ENCODE results near the gene PRELID3B.

The PRELID3B gene

GRCh38 chr20:59075934-59076508, 33.4 kb upstream of the PRELID3B start:
- Histone ChIP-seq H3K27ac (ENCODE audit: low read depth in 2 of 2, low read length in 2 of 2) (no peak overlapping the region), H3K9ac (ENCODE audit: low read depth in 1 of 2, low read length in 2 of 2) (no peak overlapping the region)

GRCh38 chr20:59074456-59074855, 31.9 kb upstream of the PRELID3B start:
- H3K4me3 ChIP-seq (ENCODE audit: low read length in 2 of 2): no peak overlapping the region
- no peaks in the 10 kb centered on the region for H3K4me1 ChIP-seq (ENCODE audit: control insufficient read depth in 2 of 2, insufficient read depth in 2 of 2, low read length in 2 of 2)
- no peak overlapping the region for H3K27ac ChIP-seq (ENCODE audit: low read depth in 2 of 2, low read length in 2 of 2)
- H3K9me3 ChIP-seq (ENCODE audit: control insufficient read depth in 2 of 2, low read length in 2 of 2): no peaks in the 10 kb centered on the region
- H3K27me3 ChIP-seq (ENCODE audit: control insufficient read depth in 2 of 2, insufficient read depth in 2 of 2, low read length in 2 of 2): peaks cover 5 to 6% of the 10 kb centered on the region in 2 donors
- no peaks in the 10 kb centered on the region for H3K36me3 ChIP-seq (ENCODE audit: control insufficient read depth in 2 of 2, insufficient read depth in 2 of 2, low read length in 2 of 2)
- H3K9ac ChIP-seq (ENCODE audit: low read depth in 1 of 2, low read length in 2 of 2): no peak overlapping the region

More at GRCh38 chr20:59075934-59076508, 33.4 kb upstream of the PRELID3B start:
- no peaks in the 10 kb centered on the region for H3K9me3 ChIP-seq (ENCODE audit: control insufficient read depth in 2 of 2, low read length in 2 of 2)
- H3K4me3 ChIP-seq (ENCODE audit: low read length in 2 of 2): no peak overlapping the region
- no peaks in the 10 kb centered on the region for H3K4me1 ChIP-seq (ENCODE audit: control insufficient read depth in 2 of 2, insufficient read depth in 2 of 2, low read length in 2 of 2)
- H3K27me3 ChIP-seq (ENCODE audit: control insufficient read depth in 2 of 2, insufficient read depth in 2 of 2, low read length in 2 of 2): peaks cover 5 to 6% of the 10 kb centered on the region in 2 donors
- no peaks in the 10 kb centered on the region for H3K36me3 ChIP-seq (ENCODE audit: control insufficient read depth in 2 of 2, insufficient read depth in 2 of 2, low read length in 2 of 2)

- no peak overlapping the region for H3K4me3 ChIP-seq (ENCODE audit: low read length in 2 of 2)
- peaks cover 5 to 6% of the 10 kb centered on the region in 2 donors for H3K27me3 ChIP-seq (ENCODE audit: control insufficient read depth in 2 of 2, insufficient read depth in 2 of 2, low read length in 2 of 2)
These were observed 31.0 kb upstream of the PRELID3B start for GRCh38 chr20:59073582-59073981.

GRCh38 chr20:59071216-59071615, 28.6 kb upstream of the PRELID3B start:
- H3K9ac ChIP-seq (ENCODE audit: low read depth in 1 of 2, low read length in 2 of 2): no peak overlapping the region
- H3K27me3 ChIP-seq (ENCODE audit: control insufficient read depth in 2 of 2, insufficient read depth in 2 of 2, low read length in 2 of 2): peaks cover 3 to 5% of the 10 kb centered on the region in 2 donors
- no peak overlapping the region for H3K27ac ChIP-seq (ENCODE audit: low read depth in 2 of 2, low read length in 2 of 2)
- no peaks in the 10 kb centered on the region for H3K9me3 ChIP-seq (ENCODE audit: control insufficient read depth in 2 of 2, low read length in 2 of 2)
- no peak overlapping the region for H3K4me3 ChIP-seq (ENCODE audit: low read length in 2 of 2)
- H3K4me1 ChIP-seq (ENCODE audit: control insufficient read depth in 2 of 2, insufficient read depth in 2 of 2, low read length in 2 of 2): no peaks in the 10 kb centered on the region
- H3K36me3 ChIP-seq (ENCODE audit: control insufficient read depth in 2 of 2, insufficient read depth in 2 of 2, low read length in 2 of 2): no peaks in the 10 kb centered on the region

More at GRCh38 chr20:59073582-59073981, 31.0 kb upstream of the PRELID3B start:
- Histone ChIP-seq H3K9ac (ENCODE audit: low read depth in 1 of 2, low read length in 2 of 2) (no peak overlapping the region), H3K27ac (ENCODE audit: low read depth in 2 of 2, low read length in 2 of 2) (no peak overlapping the region), H3K4me1 (ENCODE audit: control insufficient read depth in 2 of 2, insufficient read depth in 2 of 2, low read length in 2 of 2) (no peaks in the 10 kb centered on the region), H3K36me3 (ENCODE audit: control insufficient read depth in 2 of 2, insufficient read depth in 2 of 2, low read length in 2 of 2) (no peaks in the 10 kb centered on the region), H3K9me3 (ENCODE audit: control insufficient read depth in 2 of 2, low read length in 2 of 2) (no peaks in the 10 kb centered on the region)

- H3K27ac ChIP-seq (ENCODE audit: low read depth in 2 of 2, low read length in 2 of 2): no peak overlapping the region
- peaks cover 0 to 3% of the 10 kb centered on the region in 2 donors for H3K27me3 ChIP-seq (ENCODE audit: control insufficient read depth in 2 of 2, insufficient read depth in 2 of 2, low read length in 2 of 2)
- no peak overlapping the region for H3K9ac ChIP-seq (ENCODE audit: low read depth in 1 of 2, low read length in 2 of 2)
- no peaks in the 10 kb centered on the region for H3K9me3 ChIP-seq (ENCODE audit: control insufficient read depth in 2 of 2, low read length in 2 of 2)
- H3K4me3 ChIP-seq (ENCODE audit: low read length in 2 of 2): no peak overlapping the region
- no peaks in the 10 kb centered on the region for H3K4me1 ChIP-seq (ENCODE audit: control insufficient read depth in 2 of 2, insufficient read depth in 2 of 2, low read length in 2 of 2)
- H3K36me3 ChIP-seq (ENCODE audit: control insufficient read depth in 2 of 2, insufficient read depth in 2 of 2, low read length in 2 of 2): no peaks in the 10 kb centered on the region
These were observed 26.4 kb upstream of the PRELID3B start for GRCh38 chr20:59069026-59069425.

GRCh38 chr20:59068534-59068933, 25.9 kb upstream of the PRELID3B start:
- H3K27me3 ChIP-seq (ENCODE audit: control insufficient read depth in 2 of 2, insufficient read depth in 2 of 2, low read length in 2 of 2): peaks cover 0 to 3% of the 10 kb centered on the region in 2 donors
- H3K4me3 ChIP-seq (ENCODE audit: low read length in 2 of 2): no peak overlapping the region
- H3K9ac ChIP-seq (ENCODE audit: low read depth in 1 of 2, low read length in 2 of 2): no peak overlapping the region

GRCh38 chr20:59064214-59064722, 21.7 kb upstream of the PRELID3B start:
- no peaks in the 10 kb centered on the region for H3K4me1 ChIP-seq (ENCODE audit: control insufficient read depth in 2 of 2, insufficient read depth in 2 of 2, low read length in 2 of 2)
- H3K27me3 ChIP-seq (ENCODE audit: control insufficient read depth in 2 of 2, insufficient read depth in 2 of 2, low read length in 2 of 2): no peaks in the 10 kb centered on the region
- H3K27ac ChIP-seq (ENCODE audit: low read depth in 2 of 2, low read length in 2 of 2): no peak overlapping the region
- H3K9me3 ChIP-seq (ENCODE audit: control insufficient read depth in 2 of 2, low read length in 2 of 2): no peaks in the 10 kb centered on the region
- H3K4me3 ChIP-seq (ENCODE audit: low read length in 2 of 2): no peak overlapping the region
- H3K9ac ChIP-seq (ENCODE audit: low read depth in 1 of 2, low read length in 2 of 2): no peak overlapping the region
- H3K36me3 ChIP-seq (ENCODE audit: control insufficient read depth in 2 of 2, insufficient read depth in 2 of 2, low read length in 2 of 2): no peaks in the 10 kb centered on the region

More at GRCh38 chr20:59068534-59068933, 25.9 kb upstream of the PRELID3B start:
- Histone ChIP-seq H3K4me1 (ENCODE audit: control insufficient read depth in 2 of 2, insufficient read depth in 2 of 2, low read length in 2 of 2) (no peaks in the 10 kb centered on the region), H3K27ac (ENCODE audit: low read depth in 2 of 2, low read length in 2 of 2) (no peak overlapping the region), H3K9me3 (ENCODE audit: control insufficient read depth in 2 of 2, low read length in 2 of 2) (no peaks in the 10 kb centered on the region), H3K36me3 (ENCODE audit: control insufficient read depth in 2 of 2, insufficient read depth in 2 of 2, low read length in 2 of 2) (no peaks in the 10 kb centered on the region)

- Histone ChIP-seq H3K9me3 (ENCODE audit: control insufficient read depth in 2 of 2, low read length in 2 of 2) (no peaks in the 10 kb centered on the region), H3K36me3 (ENCODE audit: control insufficient read depth in 2 of 2, insufficient read depth in 2 of 2, low read length in 2 of 2) (no peaks in the 10 kb centered on the region), H3K9ac (ENCODE audit: low read depth in 1 of 2, low read length in 2 of 2) (no peak overlapping the region), H3K27ac (ENCODE audit: low read depth in 2 of 2, low read length in 2 of 2) (no peak overlapping the region), H3K4me1 (ENCODE audit: control insufficient read depth in 2 of 2, insufficient read depth in 2 of 2, low read length in 2 of 2) (no peaks in the 10 kb centered on the region), H3K27me3 (ENCODE audit: control insufficient read depth in 2 of 2, insufficient read depth in 2 of 2, low read length in 2 of 2) (no peaks in the 10 kb centered on the region), H3K4me3 (ENCODE audit: low read length in 2 of 2) (no peak overlapping the region)
These were observed 21.0 kb upstream of the PRELID3B start for GRCh38 chr20:59063358-59064213.

GRCh38 chr20:59062081-59062480, 19.5 kb upstream of the PRELID3B start:
- Histone ChIP-seq H3K4me3 (ENCODE audit: low read length in 2 of 2) (no peak overlapping the region), H3K27me3 (ENCODE audit: control insufficient read depth in 2 of 2, insufficient read depth in 2 of 2, low read length in 2 of 2) (no peaks in the 10 kb centered on the region), H3K9ac (ENCODE audit: low read depth in 1 of 2, low read length in 2 of 2) (no peak overlapping the region), H3K36me3 (ENCODE audit: control insufficient read depth in 2 of 2, insufficient read depth in 2 of 2, low read length in 2 of 2) (no peaks in the 10 kb centered on the region), H3K9me3 (ENCODE audit: control insufficient read depth in 2 of 2, low read length in 2 of 2) (no peaks in the 10 kb centered on the region), H3K4me1 (ENCODE audit: control insufficient read depth in 2 of 2, insufficient read depth in 2 of 2, low read length in 2 of 2) (no peaks in the 10 kb centered on the region), H3K27ac (ENCODE audit: low read depth in 2 of 2, low read length in 2 of 2) (no peak overlapping the region)

- H3K27me3 ChIP-seq (ENCODE audit: control insufficient read depth in 2 of 2, insufficient read depth in 2 of 2, low read length in 2 of 2): peaks cover 0 to 2% of the 10 kb centered on the region in 2 donors
- H3K9ac ChIP-seq (ENCODE audit: low read depth in 1 of 2, low read length in 2 of 2): no peak overlapping the region
- H3K4me1 ChIP-seq (ENCODE audit: control insufficient read depth in 2 of 2, insufficient read depth in 2 of 2, low read length in 2 of 2): peaks cover 0 to 3% of the 10 kb centered on the region in 2 donors
- H3K9me3 ChIP-seq (ENCODE audit: control insufficient read depth in 2 of 2, low read length in 2 of 2): no peaks in the 10 kb centered on the region
- no peak overlapping the region for H3K4me3 ChIP-seq (ENCODE audit: low read length in 2 of 2)
- no peaks in the 10 kb centered on the region for H3K36me3 ChIP-seq (ENCODE audit: control insufficient read depth in 2 of 2, insufficient read depth in 2 of 2, low read length in 2 of 2)
- H3K27ac ChIP-seq (ENCODE audit: low read depth in 2 of 2, low read length in 2 of 2): no peak overlapping the region
These were observed 12.7 kb upstream of the PRELID3B start for GRCh38 chr20:59055302-59055701.

Data from mucosa of rectum (tissue), 2 donors.